Endodermal cell (in vitro differentiated cells): Measurements from ENCODE around the gene RPL13. TPM values are rescaled to one million over a fixed set of nuclear protein-coding genes. Genes with fewer than 3 reads are reported as not detected.

ENCODE experiments used
- DNase-seq: peaks from one replicate; pipeline ENCODE4 v3.0.0-alpha.2; 2017
- H3K27ac ChIP-seq: 2 replicates; pipeline ENCODE4 v1.5.1; 2013; ENCODE audit warnings: mild to moderate bottlenecking, low read depth, low read length, moderate library complexity
- H3K27me3 ChIP-seq: 2 replicates; pipeline ENCODE4 v1.6.1; 2013; ENCODE audit warnings: mild to moderate bottlenecking, low read length, moderate library complexity; ENCODE audit not compliant: insufficient read depth, control insufficient read depth, poor library complexity, severe bottlenecking
- H3K36me3 ChIP-seq: 2 replicates; pipeline ENCODE4 v1.7.0; 2013; ENCODE audit warnings: mild to moderate bottlenecking, low read length, moderate library complexity; ENCODE audit not compliant: control insufficient read depth, insufficient read depth
- H3K4me1 ChIP-seq: one replicate; pipeline ENCODE4 v1.7.0; 2013; ENCODE audit warnings: low read length; ENCODE audit not compliant: control insufficient read depth, insufficient read depth
- H3K4me3 ChIP-seq: 2 replicates; pipeline ENCODE4 v1.5.1; 2013; ENCODE audit warnings: mild to moderate bottlenecking, low read length, moderate library complexity
- H3K9ac ChIP-seq: 2 replicates; pipeline ENCODE4 v1.6.1; 2013; ENCODE audit warnings: mild to moderate bottlenecking, low read length, moderate library complexity; ENCODE audit not compliant: poor library complexity, severe bottlenecking; ENCODE audit errors: extremely low read depth
- H3K9me3 ChIP-seq: 2 replicates; pipeline ENCODE4 v1.6.1; 2013; ENCODE audit warnings: mild to moderate bottlenecking, low read length, moderate library complexity; ENCODE audit not compliant: control insufficient read depth
- H3K27ac Mint-ChIP-seq: 2 replicates; pipeline ENCODE4 v1.8.0; 2020; ENCODE audit warnings: mixed read lengths
- H3K27me3 Mint-ChIP-seq: 2 replicates; pipeline ENCODE4 v1.8.0; 2021; ENCODE audit warnings: mild to moderate bottlenecking, mixed read lengths; ENCODE audit not compliant: insufficient read depth
- H3K36me3 Mint-ChIP-seq: 2 replicates; pipeline ENCODE4 v1.8.0; 2020; ENCODE audit warnings: low read depth, mixed read lengths
- H3K4me1 Mint-ChIP-seq: 2 replicates; pipeline ENCODE4 v1.8.0; 2020; ENCODE audit warnings: mixed read lengths
- H3K4me3 Mint-ChIP-seq: 2 replicates; pipeline ENCODE4 v1.8.0; 2020; ENCODE audit warnings: mild to moderate bottlenecking, moderate library complexity, mixed read lengths
- H3K9me3 Mint-ChIP-seq: 2 replicates; pipeline ENCODE4 v1.8.0; 2020; ENCODE audit warnings: mild to moderate bottlenecking, mixed read lengths
- WGBS, 2 experiments: methylation state at CpG; one replicate each; pipeline versions ENCODE4 v1.1.5 to v1.1.7; 2013; ENCODE audit warnings: missing lambda C conversion rate in 2 of 2, mixed read lengths in 1 of 2; ENCODE audit not compliant: insufficient coverage in 1 of 2, insufficient read length in 1 of 2; 5-methylcytosine and 5-hydroxymethylcytosine counted together
- total RNA-seq, 2 donors: library from RNA; stranded (reverse); fragmentation: NEBNext Ultra II Directional in 1 of 2; extraction: Animal tissue kit (Norgen Biotek cat#: 25700) in 1 of 2; gene quantifications; 2 replicates in 1 of 2; 3 replicates in 1 of 2; pipeline ENCODE4 v1.2.1, GENCODE V29; 2021
- TF ChIP-seq, protein P1 (sequence below): fragments of 200-600 bp; sonication (generic); conservative IDR thresholded peaks from 2 replicates; pipeline ENCODE4 v1.5.0; 2021; ENCODE audit warnings: antibody characterized with exemption, mild to moderate bottlenecking

Gene RPL13
- total RNA-seq, 2 donors from 2014 or later: 1,911 to 2,019 TPM

DNA sequence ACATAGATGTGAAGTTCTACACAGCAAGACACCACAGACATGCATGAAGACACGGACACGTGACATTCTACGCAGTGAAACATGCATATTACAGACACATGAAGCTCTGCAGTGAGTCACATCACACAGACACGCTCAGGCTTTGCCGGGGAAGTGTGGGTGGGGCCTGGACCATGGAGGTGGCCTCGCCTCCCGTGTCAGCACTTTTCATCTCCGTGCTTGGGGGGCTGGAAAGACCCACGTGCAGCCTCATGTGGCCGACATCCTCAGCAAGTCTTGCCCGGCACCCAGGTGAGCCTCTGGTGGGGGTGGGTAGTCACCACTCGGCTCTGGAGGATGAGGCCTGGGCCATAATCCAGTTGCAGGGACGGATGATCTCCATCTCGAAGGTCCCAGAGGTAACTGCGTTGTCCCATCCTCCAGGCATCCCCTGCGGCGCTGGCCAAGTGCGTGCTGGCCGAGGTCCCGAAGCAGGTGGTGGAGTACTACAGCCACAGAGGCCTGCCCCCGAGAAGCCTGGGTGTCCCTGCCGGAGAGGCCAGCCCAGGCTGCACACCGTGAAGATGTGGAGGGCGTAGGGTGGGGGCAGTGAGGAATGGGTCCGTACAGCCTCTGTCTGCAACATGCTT, 35.7 kb downstream of the RPL13 start:
- DNase-seq: no peak
- H3K9me3 Mint-ChIP-seq: no peaks in the 10 kb centered on the region
- no peaks in the 10 kb centered on the region for H3K9me3 ChIP-seq
- no peaks in the 10 kb centered on the region for H3K4me1 ChIP-seq
- no peaks in the 10 kb centered on the region for H3K4me1 Mint-ChIP-seq
- H3K27ac Mint-ChIP-seq: no peak overlapping the region
- 92 to 95% methylated on average over 20 to 25 of the region's 25 CpGs for WGBS, 2 experiments
- TF ChIP-seq, protein P1, sequence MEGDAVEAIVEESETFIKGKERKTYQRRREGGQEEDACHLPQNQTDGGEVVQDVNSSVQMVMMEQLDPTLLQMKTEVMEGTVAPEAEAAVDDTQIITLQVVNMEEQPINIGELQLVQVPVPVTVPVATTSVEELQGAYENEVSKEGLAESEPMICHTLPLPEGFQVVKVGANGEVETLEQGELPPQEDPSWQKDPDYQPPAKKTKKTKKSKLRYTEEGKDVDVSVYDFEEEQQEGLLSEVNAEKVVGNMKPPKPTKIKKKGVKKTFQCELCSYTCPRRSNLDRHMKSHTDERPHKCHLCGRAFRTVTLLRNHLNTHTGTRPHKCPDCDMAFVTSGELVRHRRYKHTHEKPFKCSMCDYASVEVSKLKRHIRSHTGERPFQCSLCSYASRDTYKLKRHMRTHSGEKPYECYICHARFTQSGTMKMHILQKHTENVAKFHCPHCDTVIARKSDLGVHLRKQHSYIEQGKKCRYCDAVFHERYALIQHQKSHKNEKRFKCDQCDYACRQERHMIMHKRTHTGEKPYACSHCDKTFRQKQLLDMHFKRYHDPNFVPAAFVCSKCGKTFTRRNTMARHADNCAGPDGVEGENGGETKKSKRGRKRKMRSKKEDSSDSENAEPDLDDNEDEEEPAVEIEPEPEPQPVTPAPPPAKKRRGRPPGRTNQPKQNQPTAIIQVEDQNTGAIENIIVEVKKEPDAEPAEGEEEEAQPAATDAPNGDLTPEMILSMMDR: no peak
- no peak overlapping the region for H3K4me3 ChIP-seq
- H3K36me3 Mint-ChIP-seq: no peaks in the 10 kb centered on the region
- H3K27ac ChIP-seq: no peak overlapping the region
- no peaks in the 10 kb centered on the region for H3K36me3 ChIP-seq
- no peak overlapping the region for H3K4me3 Mint-ChIP-seq
- no peaks in the 10 kb centered on the region for H3K27me3 Mint-ChIP-seq
- no peak overlapping the region for H3K9ac ChIP-seq
- H3K27me3 ChIP-seq: no peaks in the 10 kb centered on the region

DNA sequence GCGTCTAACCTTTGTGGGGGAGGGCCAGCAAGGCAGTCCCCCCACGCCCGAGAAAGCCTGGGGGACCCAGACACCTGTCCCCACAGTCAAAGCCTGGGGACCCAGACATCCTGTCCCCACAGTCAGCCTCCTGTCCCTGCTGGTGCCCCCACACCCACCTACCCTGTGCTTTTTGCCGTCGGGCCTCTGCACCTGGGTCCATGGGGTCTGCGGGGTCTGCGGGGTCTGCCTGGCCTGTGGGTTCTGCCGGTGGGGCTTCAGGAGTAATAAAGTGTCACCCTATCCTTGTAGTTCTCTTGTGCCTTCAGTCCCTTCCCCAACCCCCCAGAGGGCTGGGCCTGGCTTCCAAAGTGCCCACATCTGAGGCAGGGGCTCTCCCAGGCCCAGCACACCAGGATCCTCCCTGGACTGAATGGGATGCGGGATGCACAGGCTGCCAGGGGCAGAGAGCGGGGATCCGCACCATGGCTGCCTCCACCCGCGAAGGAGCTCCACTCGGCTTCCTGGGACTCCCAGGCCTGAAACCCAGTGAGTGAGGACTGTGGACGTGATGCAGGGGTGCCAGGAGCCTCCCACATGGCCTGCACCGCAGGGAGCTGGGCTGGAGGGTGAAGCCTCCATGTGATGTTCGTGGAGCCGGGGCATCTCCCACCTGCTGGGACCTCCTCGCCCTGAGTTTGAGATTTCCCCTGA, 36.6 kb downstream of the RPL13 start:
- no peaks in the 10 kb centered on the region for H3K27me3 Mint-ChIP-seq
- H3K27ac Mint-ChIP-seq: no peak overlapping the region
- H3K4me1 Mint-ChIP-seq: no peaks in the 10 kb centered on the region
- H3K4me1 ChIP-seq: no peaks in the 10 kb centered on the region
- H3K9me3 Mint-ChIP-seq: no peaks in the 10 kb centered on the region
- no peak overlapping the region for H3K9ac ChIP-seq
- 93 to 95% methylated on average over 9 to 19 of the region's 19 CpGs for WGBS, 2 experiments
- DNase-seq: no peak
- H3K4me3 ChIP-seq: no peak overlapping the region
- TF ChIP-seq, protein P1: no peak
- no peaks in the 10 kb centered on the region for H3K9me3 ChIP-seq
- no peaks in the 10 kb centered on the region for H3K36me3 ChIP-seq
- no peaks in the 10 kb centered on the region for H3K36me3 Mint-ChIP-seq
- H3K27ac ChIP-seq: no peak overlapping the region
- no peaks in the 10 kb centered on the region for H3K27me3 ChIP-seq
- no peak overlapping the region for H3K4me3 Mint-ChIP-seq

DNA sequence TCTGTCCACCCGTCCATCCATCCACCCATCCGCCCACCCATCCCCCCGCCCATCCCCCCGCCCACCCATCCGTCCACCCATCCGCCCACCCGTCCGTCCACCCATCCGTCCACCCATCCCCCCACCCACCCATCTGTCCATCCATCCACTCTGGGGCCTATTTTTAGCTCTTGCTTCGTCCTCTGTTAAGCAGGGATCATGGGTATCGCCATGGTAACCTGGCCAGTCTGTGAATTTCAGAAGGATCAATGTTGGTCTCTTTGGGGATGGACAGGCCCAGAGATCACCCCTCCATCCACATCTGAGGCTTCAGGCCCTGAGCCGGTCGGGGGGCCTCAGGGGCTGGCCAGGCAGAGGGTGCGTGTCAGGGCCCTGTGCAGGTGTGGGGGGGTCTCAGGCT, 37.7 kb downstream of the RPL13 start:
- TF ChIP-seq, protein P1: no peak
- Mint-ChIP-seq H3K9me3 (no peaks in the 10 kb centered on the region), H3K27me3 (no peaks in the 10 kb centered on the region), H3K36me3 (no peaks in the 10 kb centered on the region), H3K27ac (no peak overlapping the region), H3K4me3 (no peak overlapping the region), H3K4me1 (peaks cover 7% of the 10 kb centered on the region)
- H3K4me3 ChIP-seq: no peak overlapping the region
- no peaks in the 10 kb centered on the region for H3K9me3 ChIP-seq
- H3K27me3 ChIP-seq: no peaks in the 10 kb centered on the region
- H3K4me1 ChIP-seq: no peaks in the 10 kb centered on the region
- WGBS, 2 experiments: 83 to 90% methylated on average over 2 to 3 of the region's 14 CpGs
- H3K27ac ChIP-seq: no peak overlapping the region
- no peaks in the 10 kb centered on the region for H3K36me3 ChIP-seq
- no peak overlapping the region for H3K9ac ChIP-seq
- no peak for DNase-seq
